ENCODE results near the gene RERE.

Gene RERE

DNA sequence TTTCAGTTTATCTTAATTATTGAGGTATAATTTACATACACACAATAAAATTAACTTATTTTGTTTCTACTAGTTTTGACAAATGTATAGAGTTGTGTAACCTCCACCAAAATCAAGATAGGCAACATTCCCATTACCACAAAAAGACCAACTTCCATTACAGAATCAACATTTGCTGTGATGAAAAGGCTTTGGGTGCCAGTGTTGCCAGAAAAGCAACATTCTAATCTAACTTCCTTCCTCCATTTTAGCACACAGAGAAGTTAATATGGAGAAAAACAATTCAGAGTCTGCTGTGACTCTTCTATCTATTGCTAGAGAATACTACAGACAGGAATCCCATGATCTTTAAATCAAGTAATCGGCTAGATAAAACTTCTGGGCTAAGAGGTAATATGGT, 245.3 kb downstream of the RERE start:
- H3K27ac ChIP-seq: no peak overlapping the region
- no peak for TF ChIP-seq ZFX (IDR thresholded peaks at IDR 0.05)
- TF ChIP-seq CTCF (conservative IDR thresholded peaks at IDR 0.05): no peak

- TF ChIP-seq ZFX (IDR thresholded peaks at IDR 0.05): no peak
- peak; percentile 86 for TF ChIP-seq CTCF (conservative IDR thresholded peaks at IDR 0.05)
- H3K27ac ChIP-seq: no peak overlapping the region
These were observed 246.0 kb downstream of the RERE start for GRCh38 chr1:8571200-8571984.

DNA sequence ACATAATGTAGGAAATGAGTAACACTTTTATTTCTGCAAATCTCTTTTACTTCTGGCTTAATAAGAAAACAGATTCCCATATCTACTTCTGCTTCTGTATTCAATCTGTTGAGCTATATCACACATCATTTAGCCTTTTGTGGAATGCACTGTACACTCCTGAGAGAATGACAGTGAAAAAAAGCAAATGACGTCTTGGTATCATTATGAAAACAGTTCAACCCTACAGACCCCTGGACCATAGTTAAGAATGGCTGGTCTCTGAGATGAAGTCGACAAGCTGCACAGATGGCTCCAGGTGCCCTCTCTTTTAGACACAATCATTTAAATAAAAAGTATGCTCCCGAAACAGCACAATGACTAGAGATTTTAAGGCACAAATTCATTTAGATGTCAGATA, 247.0 kb downstream of the RERE start:
- TF ChIP-seq ZFX (IDR thresholded peaks at IDR 0.05) (no peak), CTCF (conservative IDR thresholded peaks at IDR 0.05) (no peak)
- H3K27ac ChIP-seq: no peak overlapping the region

DNA sequence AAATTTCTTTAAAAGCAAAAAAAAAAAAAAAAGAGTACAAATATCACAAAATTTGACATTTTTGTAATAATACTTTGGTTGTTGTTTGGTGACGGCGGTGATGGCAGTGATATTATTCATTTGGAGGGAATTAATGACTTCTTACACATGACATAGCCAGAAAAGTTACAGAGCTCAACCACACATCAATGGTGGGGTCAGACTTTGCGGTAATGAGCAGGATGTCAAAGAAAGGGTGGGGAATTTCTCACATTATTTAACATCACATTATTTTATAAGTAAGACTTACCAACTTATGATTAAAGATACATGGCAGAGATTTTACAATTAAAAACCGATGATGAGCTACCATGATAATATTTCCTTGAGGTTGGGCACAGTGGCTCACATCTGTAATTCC, 248.2 kb downstream of the RERE start:
- no peak overlapping the region for H3K27ac ChIP-seq
- TF ChIP-seq CTCF (conservative IDR thresholded peaks at IDR 0.05): no peak
- no peak for TF ChIP-seq ZFX (IDR thresholded peaks at IDR 0.05)

- H3K27ac ChIP-seq: no peak overlapping the region
- TF ChIP-seq ZFX (IDR thresholded peaks at IDR 0.05) (no peak), CTCF (conservative IDR thresholded peaks at IDR 0.05) (no peak)
These were observed 248.6 kb downstream of the RERE start for GRCh38 chr1:8568837-8569236.

GRCh38 chr1:8567146-8567545, 250.3 kb downstream of the RERE start:
- no peak overlapping the region for H3K27ac ChIP-seq
- TF ChIP-seq ZFX (IDR thresholded peaks at IDR 0.05) (no peak), CTCF (conservative IDR thresholded peaks at IDR 0.05) (no peak)

DNA sequence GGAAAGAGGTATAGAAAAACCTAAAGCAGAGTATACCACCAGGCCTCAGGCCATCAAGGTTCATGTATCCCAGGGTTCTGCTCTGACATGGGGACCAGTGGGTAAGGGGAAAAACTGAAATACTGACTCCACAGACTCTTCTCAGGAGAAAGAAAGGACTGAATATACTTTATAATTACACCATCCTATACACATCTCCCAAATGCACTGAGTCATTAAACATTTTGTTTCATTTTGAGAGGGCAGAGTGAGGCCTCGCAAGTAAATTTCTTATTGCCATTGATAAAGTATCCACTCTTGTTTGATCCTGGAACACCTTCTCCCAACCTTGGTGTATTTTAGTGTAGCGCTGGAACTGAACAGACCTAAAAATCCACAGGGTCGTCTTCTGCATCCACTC, 251.6 kb downstream of the RERE start:
- TF ChIP-seq ZFX (IDR thresholded peaks at IDR 0.05): no peak
- no peak overlapping the region for H3K27ac ChIP-seq

DNA sequence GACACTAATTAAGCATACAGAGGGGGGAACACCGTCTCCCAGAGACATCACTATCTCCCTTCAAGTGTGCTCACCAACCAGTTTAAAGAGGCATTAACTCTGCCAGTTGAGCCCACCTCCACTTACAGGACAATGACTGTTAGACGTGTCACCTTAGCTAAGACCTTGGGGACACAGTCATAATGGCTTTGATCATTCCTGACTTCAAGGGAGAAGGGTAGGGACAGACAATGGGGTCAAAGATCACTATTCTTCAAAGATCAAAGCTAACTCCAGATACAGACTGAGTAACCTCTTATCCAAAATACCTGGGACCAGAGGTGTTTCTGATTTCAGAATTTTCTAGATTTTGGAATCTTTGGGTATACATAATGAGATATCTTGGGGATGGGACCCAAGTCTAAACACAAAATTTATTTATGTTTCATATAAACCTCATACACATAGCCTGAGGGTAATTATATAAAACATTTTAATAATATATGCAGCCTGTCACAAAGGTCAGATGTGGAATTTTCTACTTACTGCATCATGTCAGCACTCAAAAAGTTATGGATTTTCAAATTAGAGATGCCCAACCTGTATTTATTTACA, 253.4 kb downstream of the RERE start:
- no peak for TF ChIP-seq ZFX (IDR thresholded peaks at IDR 0.05)
- TF ChIP-seq CTCF (conservative IDR thresholded peaks at IDR 0.05): no peak
- H3K27ac ChIP-seq: no peak overlapping the region

Measured in C4-2B (cell line).